ENCODE measurements around the gene NAB2.

NAB2 gene

GRCh38 chr12:57097554-57097835, 8.6 kb downstream of the NAB2 start:
- TF ChIP-seq ZC3H10 (CRISPR knock-in tag; IDR thresholded peaks at IDR 0.05), result no peak
- no peak for TF ChIP-seq GLIS3 (CRISPR knock-in tag; IDR thresholded peaks at IDR 0.05)
- no peak for TF ChIP-seq PPARA (CRISPR knock-in tag; IDR thresholded peaks at IDR 0.05; ENCODE audit: borderline replicate concordance)
- TF ChIP-seq RARB (CRISPR knock-in tag; IDR thresholded peaks at IDR 0.05), result no peak
- ATAC-seq, result no peak

- no peak for TF ChIP-seq ZFP30 (CRISPR knock-in tag; IDR thresholded peaks at IDR 0.05)
- ATAC-seq, result no peak
Measured at GRCh38 chr12:57098546-57098945, 9.6 kb downstream of the NAB2 start.

- TF ChIP-seq CSRNP3 (CRISPR knock-in tag; IDR thresholded peaks at IDR 0.05) (no peak), POU6F1 (CRISPR knock-in tag; IDR thresholded peaks at IDR 0.05; ENCODE audit: borderline replicate concordance, low read depth) (no peak), TOX (CRISPR knock-in tag; IDR thresholded peaks at IDR 0.05; ENCODE audit: borderline replicate concordance) (no peak), ZNF8 (CRISPR knock-in tag; IDR thresholded peaks at IDR 0.05) (no peak), CSDC2 (CRISPR knock-in tag; IDR thresholded peaks at IDR 0.05) (no peak), PPARA (CRISPR knock-in tag; IDR thresholded peaks at IDR 0.05; ENCODE audit: borderline replicate concordance) (no peak), ZFP30 (CRISPR knock-in tag; IDR thresholded peaks at IDR 0.05) (no peak), GLIS3 (CRISPR knock-in tag; IDR thresholded peaks at IDR 0.05) (no peak), ZNF565 (CRISPR knock-in tag; conservative IDR thresholded peaks at IDR 0.05; ENCODE audit: low read depth) (no peak), TSHZ2 (CRISPR knock-in tag; IDR thresholded peaks at IDR 0.05) (no peak), SNAI2 (CRISPR knock-in tag; IDR thresholded peaks at IDR 0.05) (no peak), ARNTL (CRISPR knock-in tag; IDR thresholded peaks at IDR 0.05; ENCODE audit: borderline replicate concordance, low read depth) (no peak), ESRRG (CRISPR knock-in tag; IDR thresholded peaks at IDR 0.05) (no peak), RARB (CRISPR knock-in tag; IDR thresholded peaks at IDR 0.05) (no peak), PATZ1 (CRISPR knock-in tag; IDR thresholded peaks at IDR 0.05; ENCODE audit: borderline replicate concordance) (no peak), BACH2 (CRISPR knock-in tag; IDR thresholded peaks at IDR 0.05; ENCODE audit: borderline replicate concordance) (no peak), ISL1 (CRISPR knock-in tag; IDR thresholded peaks at IDR 0.05) (no peak), OSR1 (CRISPR knock-in tag; IDR thresholded peaks at IDR 0.05) (no peak), ZNF70 (CRISPR knock-in tag; IDR thresholded peaks at IDR 0.05) (no peak), ZC3H10 (CRISPR knock-in tag; IDR thresholded peaks at IDR 0.05) (no peak)
- ATAC-seq, result no peak
Measured at GRCh38 chr12:57099047-57099714, 10.3 kb downstream of the NAB2 start.

- no peak for ATAC-seq
- no peak for TF ChIP-seq BACH2 (CRISPR knock-in tag; IDR thresholded peaks at IDR 0.05; ENCODE audit: borderline replicate concordance)
- TF ChIP-seq CSRNP3 (CRISPR knock-in tag; IDR thresholded peaks at IDR 0.05), result no peak
- TF ChIP-seq TOX (CRISPR knock-in tag; IDR thresholded peaks at IDR 0.05; ENCODE audit: borderline replicate concordance), result no peak
- no peak for TF ChIP-seq PPARA (CRISPR knock-in tag; IDR thresholded peaks at IDR 0.05; ENCODE audit: borderline replicate concordance)
- TF ChIP-seq SNAI2 (CRISPR knock-in tag; IDR thresholded peaks at IDR 0.05), result no peak
Measured at GRCh38 chr12:57099766-57100165, 10.9 kb downstream of the NAB2 start.

All from SK-N-SH treated with all-trans-retinoic acid at 6 μM for 48 hours (cell line).